GM23338 (cell line): ENCODE data around the gene PDCD4. TPM values are rescaled to one million over a fixed set of nuclear protein-coding genes. Genes with fewer than 3 reads are reported as not detected.

Experiments
- ATAC-seq: fragments of 200-7000 bp; cut with Tn5 transposase; 3 replicates; pipeline ENCODE4 v1.9.1; 2020
- DNase-seq: peaks from one replicate; pipeline ENCODE4 v3.0.0-alpha.2; 2015; ENCODE audit warnings: low spot score
- H2AFZ ChIP-seq: fragments of 200-600 bp; sonication (generic); 2 replicates; pipeline ENCODE4 v1.8.0; 2016; ENCODE audit warnings: antibody characterized with exemption, mild to moderate bottlenecking, moderate library complexity
- H3F3A ChIP-seq: fragments of 200-600 bp; sonication (generic); replicated peaks from 2 replicates; pipeline ENCODE4 v1.8.0; 2017; ENCODE audit warnings: antibody characterized with exemption, mixed run types, low read depth
- H3K27ac ChIP-seq: fragments of 200-600 bp; sonication (generic); 2 replicates; pipeline ENCODE4 v1.6.1; 2016; ENCODE audit warnings: low read depth
- H3K27me3 ChIP-seq: fragments of 200-600 bp; sonication (generic); 2 replicates; pipeline ENCODE4 v1.8.0; 2016; ENCODE audit warnings: mild to moderate bottlenecking, mixed run types, moderate library complexity; ENCODE audit not compliant: insufficient read depth
- H3K36me3 ChIP-seq: fragments of 200-600 bp; sonication (generic); 2 replicates; pipeline ENCODE4 v1.8.0; 2016; ENCODE audit warnings: mild to moderate bottlenecking; ENCODE audit not compliant: insufficient read depth
- H3K4me1 ChIP-seq: fragments of 200-600 bp; sonication (generic); 2 replicates; pipeline ENCODE4 v1.8.0; 2016; ENCODE audit warnings: mild to moderate bottlenecking, moderate library complexity; ENCODE audit not compliant: insufficient read depth
- H3K4me2 ChIP-seq: fragments of 200-600 bp; sonication (generic); 2 replicates; pipeline ENCODE4 v1.7.1; 2017; ENCODE audit warnings: mixed run types
- H3K4me3 ChIP-seq: fragments of 200-600 bp; sonication (generic); 2 replicates; pipeline ENCODE4 v1.6.1; 2016; ENCODE audit warnings: mixed run types
- H3K79me2 ChIP-seq: fragments of 200-600 bp; sonication (generic); replicated peaks from 2 replicates; pipeline ENCODE4 v1.8.0; 2017; ENCODE audit warnings: mild to moderate bottlenecking; ENCODE audit not compliant: insufficient read depth
- H3K9me2 ChIP-seq: fragments of 200-600 bp; sonication (generic); 2 replicates; pipeline ENCODE4 v1.8.0; 2017; ENCODE audit not compliant: insufficient read depth
- H4K20me1 ChIP-seq: fragments of 200-600 bp; sonication (generic); replicated peaks from 2 replicates; pipeline ENCODE4 v1.8.0; 2017; ENCODE audit warnings: mild to moderate bottlenecking; ENCODE audit not compliant: insufficient read depth
- H3K27ac Mint-ChIP-seq: 2 replicates; pipeline ENCODE4 v1.8.0; 2020; ENCODE audit warnings: inconsistent platforms, mild to moderate bottlenecking, moderate library complexity, mixed read lengths
- H3K27me3 Mint-ChIP-seq: 3 replicates; pipeline ENCODE4 v1.8.0; 2022; ENCODE audit warnings: low read depth, mild to moderate bottlenecking, moderate library complexity, mixed read lengths, inconsistent platforms; ENCODE audit not compliant: insufficient read depth, poor library complexity
- H3K36me3 Mint-ChIP-seq: 3 replicates; pipeline ENCODE4 v1.8.0; 2021; ENCODE audit warnings: low read depth, mild to moderate bottlenecking, inconsistent platforms, moderate library complexity, mixed read lengths
- H3K4me1 Mint-ChIP-seq: 3 replicates; pipeline ENCODE4 v1.8.0; 2020; ENCODE audit warnings: mild to moderate bottlenecking, inconsistent platforms, mixed read lengths
- H3K4me3 Mint-ChIP-seq: 3 replicates; pipeline ENCODE4 v1.8.0; 2021; ENCODE audit warnings: moderate library complexity, mild to moderate bottlenecking, inconsistent platforms, mixed read lengths
- H3K9me3 Mint-ChIP-seq: 3 replicates; pipeline ENCODE4 v1.8.0; 2020; ENCODE audit warnings: moderate library complexity, mild to moderate bottlenecking, inconsistent platforms, mixed read lengths
- CREB1 ChIP-seq: fragments of 250-450 bp; sonication (Bioruptor Pico); IDR thresholded peaks from 2 replicates; pipeline ENCODE4 v1.5.0; 2020; ENCODE audit warnings: low read depth, mild to moderate bottlenecking, moderate library complexity
- EZH2 ChIP-seq: fragments of 200-600 bp; sonication (generic); IDR thresholded peaks from one replicate; pipeline ENCODE4 v1.8.0; 2017; ENCODE audit warnings: antibody characterized with exemption, mild to moderate bottlenecking, low read depth; ENCODE audit not compliant: unreplicated experiment
- JUNB ChIP-seq: IDR thresholded peaks from one replicate; pipeline ENCODE4 v1.6.1; 2016; ENCODE audit warnings: antibody characterized with exemption; ENCODE audit not compliant: unreplicated experiment
- POLR2AphosphoS5 ChIP-seq: IDR thresholded peaks from 2 replicates; pipeline ENCODE4 v1.6.1; 2016; ENCODE audit warnings: antibody characterized with exemption, low read depth
- STAT1 ChIP-seq: IDR thresholded peaks from one replicate; pipeline ENCODE4 v1.6.1; 2016; ENCODE audit warnings: antibody characterized with exemption; ENCODE audit not compliant: unreplicated experiment
- ZNF331 ChIP-seq: fragments of 250-450 bp; sonication (Bioruptor Pico); IDR thresholded peaks from 2 replicates; pipeline ENCODE4 v1.5.0; 2020; ENCODE audit warnings: low read depth, mild to moderate bottlenecking, moderate library complexity
- polyA plus RNA-seq: library from polyadenylated mRNA; unstranded; fragments of >200 nt; fragmentation: Nextera tagmentation; extraction: Ambion mirVana; gene quantifications from 2 replicates; pipeline ENCODE4 v1.2.1, GENCODE V29; 2016
- total RNA-seq: library from RNA; depleted of rRNA; stranded (reverse); fragments of >200 nt; shearing (Covaris generic); gene quantifications from 2 replicates; pipeline ENCODE4 v1.2.3, GENCODE V29; 2014
- TF ChIP-seq, protein P1 (sequence below), 2 experiments: fragments of 200-600 bp in 1 of 2; sonication (generic) in 1 of 2; conservative IDR thresholded peaks; 2 replicates each; pipeline versions ENCODE4 v1.5.1 to v1.6.1; 2016 to 2017; ENCODE audit warnings: antibody characterized with exemption in 2 of 2, low read depth in 2 of 2, mild to moderate bottlenecking in 2 of 2, moderate library complexity in 1 of 2
- TF ChIP-seq, protein P2 (sequence below): IDR thresholded peaks from 2 replicates; pipeline ENCODE4 v1.6.1; 2016; ENCODE audit warnings: antibody characterized with exemption
- TF ChIP-seq, protein P3 (sequence below): fragments of 250-450 bp; sonication (Bioruptor Pico); IDR thresholded peaks from 2 replicates; pipeline ENCODE4 v1.5.0; 2020; ENCODE audit warnings: mild to moderate bottlenecking, moderate library complexity

Gene PDCD4
- total and polyA plus RNA-seq, 2 experiments from 2014 or later: 10.1 to 18.0 TPM

- DNase-seq (no peak), ATAC-seq (no peak)
- H3K4me3 Mint-ChIP-seq: no peak overlapping the region
- no peaks in the 10 kb centered on the region for H3K36me3 ChIP-seq
- TF ChIP-seq, protein P1, sequence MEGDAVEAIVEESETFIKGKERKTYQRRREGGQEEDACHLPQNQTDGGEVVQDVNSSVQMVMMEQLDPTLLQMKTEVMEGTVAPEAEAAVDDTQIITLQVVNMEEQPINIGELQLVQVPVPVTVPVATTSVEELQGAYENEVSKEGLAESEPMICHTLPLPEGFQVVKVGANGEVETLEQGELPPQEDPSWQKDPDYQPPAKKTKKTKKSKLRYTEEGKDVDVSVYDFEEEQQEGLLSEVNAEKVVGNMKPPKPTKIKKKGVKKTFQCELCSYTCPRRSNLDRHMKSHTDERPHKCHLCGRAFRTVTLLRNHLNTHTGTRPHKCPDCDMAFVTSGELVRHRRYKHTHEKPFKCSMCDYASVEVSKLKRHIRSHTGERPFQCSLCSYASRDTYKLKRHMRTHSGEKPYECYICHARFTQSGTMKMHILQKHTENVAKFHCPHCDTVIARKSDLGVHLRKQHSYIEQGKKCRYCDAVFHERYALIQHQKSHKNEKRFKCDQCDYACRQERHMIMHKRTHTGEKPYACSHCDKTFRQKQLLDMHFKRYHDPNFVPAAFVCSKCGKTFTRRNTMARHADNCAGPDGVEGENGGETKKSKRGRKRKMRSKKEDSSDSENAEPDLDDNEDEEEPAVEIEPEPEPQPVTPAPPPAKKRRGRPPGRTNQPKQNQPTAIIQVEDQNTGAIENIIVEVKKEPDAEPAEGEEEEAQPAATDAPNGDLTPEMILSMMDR (conservative IDR thresholded peaks at IDR 0.05; ENCODE audit: low read depth in 2 of 2): no peak
- TF ChIP-seq, protein P2, sequence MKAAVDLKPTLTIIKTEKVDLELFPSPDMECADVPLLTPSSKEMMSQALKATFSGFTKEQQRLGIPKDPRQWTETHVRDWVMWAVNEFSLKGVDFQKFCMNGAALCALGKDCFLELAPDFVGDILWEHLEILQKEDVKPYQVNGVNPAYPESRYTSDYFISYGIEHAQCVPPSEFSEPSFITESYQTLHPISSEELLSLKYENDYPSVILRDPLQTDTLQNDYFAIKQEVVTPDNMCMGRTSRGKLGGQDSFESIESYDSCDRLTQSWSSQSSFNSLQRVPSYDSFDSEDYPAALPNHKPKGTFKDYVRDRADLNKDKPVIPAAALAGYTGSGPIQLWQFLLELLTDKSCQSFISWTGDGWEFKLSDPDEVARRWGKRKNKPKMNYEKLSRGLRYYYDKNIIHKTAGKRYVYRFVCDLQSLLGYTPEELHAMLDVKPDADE: no peak
- TF ChIP-seq CREB1 (CRISPR knock-in tag) (no peak), POLR2AphosphoS5 (no peak), ZNF331 (CRISPR knock-in tag) (no peak), STAT1 (no peak), EZH2 (no peak), JUNB (no peak)
- TF ChIP-seq, protein P3, sequence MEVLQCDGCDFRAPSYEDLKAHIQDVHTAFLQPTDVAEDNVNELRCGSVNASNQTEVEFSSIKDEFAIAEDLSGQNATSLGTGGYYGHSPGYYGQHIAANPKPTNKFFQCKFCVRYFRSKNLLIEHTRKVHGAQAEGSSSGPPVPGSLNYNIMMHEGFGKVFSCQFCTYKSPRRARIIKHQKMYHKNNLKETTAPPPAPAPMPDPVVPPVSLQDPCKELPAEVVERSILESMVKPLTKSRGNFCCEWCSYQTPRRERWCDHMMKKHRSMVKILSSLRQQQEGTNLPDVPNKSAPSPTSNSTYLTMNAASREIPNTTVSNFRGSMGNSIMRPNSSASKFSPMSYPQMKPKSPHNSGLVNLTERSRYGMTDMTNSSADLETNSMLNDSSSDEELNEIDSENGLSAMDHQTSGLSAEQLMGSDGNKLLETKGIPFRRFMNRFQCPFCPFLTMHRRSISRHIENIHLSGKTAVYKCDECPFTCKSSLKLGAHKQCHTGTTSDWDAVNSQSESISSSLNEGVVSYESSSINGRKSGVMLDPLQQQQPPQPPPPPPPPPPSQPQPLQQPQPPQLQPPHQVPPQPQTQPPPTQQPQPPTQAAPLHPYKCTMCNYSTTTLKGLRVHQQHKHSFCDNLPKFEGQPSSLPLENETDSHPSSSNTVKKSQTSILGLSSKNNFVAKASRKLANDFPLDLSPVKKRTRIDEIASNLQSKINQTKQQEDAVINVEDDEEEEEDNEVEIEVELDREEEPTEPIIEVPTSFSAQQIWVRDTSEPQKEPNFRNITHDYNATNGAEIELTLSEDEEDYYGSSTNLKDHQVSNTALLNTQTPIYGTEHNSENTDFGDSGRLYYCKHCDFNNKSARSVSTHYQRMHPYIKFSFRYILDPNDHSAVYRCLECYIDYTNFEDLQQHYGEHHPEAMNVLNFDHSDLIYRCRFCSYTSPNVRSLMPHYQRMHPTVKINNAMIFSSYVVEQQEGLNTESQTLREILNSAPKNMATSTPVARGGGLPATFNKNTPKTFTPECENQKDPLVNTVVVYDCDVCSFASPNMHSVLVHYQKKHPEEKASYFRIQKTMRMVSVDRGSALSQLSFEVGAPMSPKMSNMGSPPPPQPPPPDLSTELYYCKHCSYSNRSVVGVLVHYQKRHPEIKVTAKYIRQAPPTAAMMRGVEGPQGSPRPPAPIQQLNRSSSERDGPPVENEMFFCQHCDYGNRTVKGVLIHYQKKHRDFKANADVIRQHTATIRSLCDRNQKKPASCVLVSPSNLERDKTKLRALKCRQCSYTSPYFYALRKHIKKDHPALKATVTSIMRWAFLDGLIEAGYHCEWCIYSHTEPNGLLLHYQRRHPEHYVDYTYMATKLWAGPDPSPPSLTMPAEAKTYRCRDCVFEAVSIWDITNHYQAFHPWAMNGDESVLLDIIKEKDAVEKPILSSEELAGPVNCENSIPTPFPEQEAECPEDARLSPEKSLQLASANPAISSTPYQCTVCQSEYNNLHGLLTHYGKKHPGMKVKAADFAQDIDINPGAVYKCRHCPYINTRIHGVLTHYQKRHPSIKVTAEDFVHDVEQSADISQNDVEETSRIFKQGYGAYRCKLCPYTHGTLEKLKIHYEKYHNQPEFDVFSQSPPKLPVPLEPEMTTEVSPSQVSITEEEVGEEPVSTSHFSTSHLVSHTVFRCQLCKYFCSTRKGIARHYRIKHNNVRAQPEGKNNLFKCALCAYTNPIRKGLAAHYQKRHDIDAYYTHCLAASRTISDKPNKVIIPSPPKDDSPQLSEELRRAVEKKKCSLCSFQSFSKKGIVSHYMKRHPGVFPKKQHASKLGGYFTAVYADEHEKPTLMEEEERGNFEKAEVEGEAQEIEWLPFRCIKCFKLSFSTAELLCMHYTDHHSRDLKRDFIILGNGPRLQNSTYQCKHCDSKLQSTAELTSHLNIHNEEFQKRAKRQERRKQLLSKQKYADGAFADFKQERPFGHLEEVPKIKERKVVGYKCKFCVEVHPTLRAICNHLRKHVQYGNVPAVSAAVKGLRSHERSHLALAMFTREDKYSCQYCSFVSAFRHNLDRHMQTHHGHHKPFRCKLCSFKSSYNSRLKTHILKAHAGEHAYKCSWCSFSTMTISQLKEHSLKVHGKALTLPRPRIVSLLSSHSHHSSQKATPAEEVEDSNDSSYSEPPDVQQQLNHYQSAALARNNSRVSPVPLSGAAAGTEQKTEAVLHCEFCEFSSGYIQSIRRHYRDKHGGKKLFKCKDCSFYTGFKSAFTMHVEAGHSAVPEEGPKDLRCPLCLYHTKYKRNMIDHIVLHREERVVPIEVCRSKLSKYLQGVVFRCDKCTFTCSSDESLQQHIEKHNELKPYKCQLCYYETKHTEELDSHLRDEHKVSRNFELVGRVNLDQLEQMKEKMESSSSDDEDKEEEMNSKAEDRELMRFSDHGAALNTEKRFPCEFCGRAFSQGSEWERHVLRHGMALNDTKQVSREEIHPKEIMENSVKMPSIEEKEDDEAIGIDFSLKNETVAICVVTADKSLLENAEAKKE (CRISPR knock-in tag): no peak
- no peaks in the 10 kb centered on the region for H3F3A ChIP-seq
- no peak overlapping the region for H3K27ac ChIP-seq
- no peak overlapping the region for H3K4me2 ChIP-seq
- no peak overlapping the region for H3K4me3 ChIP-seq
- peaks cover 33% of the 10 kb centered on the region; the same call in 1 of the 2 replicates for H4K20me1 ChIP-seq
- H3K27ac Mint-ChIP-seq: no peak overlapping the region
- H3K4me1 ChIP-seq: peaks cover 18% of the 10 kb centered on the region
- peaks cover 6% of the 10 kb centered on the region; the same call in 2 of the 3 replicates for H3K4me1 Mint-ChIP-seq
- H2AFZ ChIP-seq: no peak overlapping the region
- H3K36me3 Mint-ChIP-seq: no peaks in the 10 kb centered on the region
- no peaks in the 10 kb centered on the region for H3K9me3 Mint-ChIP-seq
- H3K79me2 ChIP-seq: peaks cover 95% of the 10 kb centered on the region
- no peaks in the 10 kb centered on the region for H3K27me3 ChIP-seq
- no peaks in the 10 kb centered on the region for H3K9me2 ChIP-seq
- H3K27me3 Mint-ChIP-seq: no peaks in the 10 kb centered on the region
Measured at GRCh38 chr10:110932505-110933180, 60.9 kb downstream of the PDCD4 start.
